ENCODE measurements around the gene PRLH. TPM values are rescaled to one million over a fixed set of nuclear protein-coding genes. Genes with fewer than 3 reads are reported as not detected.

Gene PRLH
- total and polyA plus RNA-seq, 2 of the 13 experiments (the other 11 are each of a cell fraction or from before 2014, with no cell fraction given): not detected

DNA sequence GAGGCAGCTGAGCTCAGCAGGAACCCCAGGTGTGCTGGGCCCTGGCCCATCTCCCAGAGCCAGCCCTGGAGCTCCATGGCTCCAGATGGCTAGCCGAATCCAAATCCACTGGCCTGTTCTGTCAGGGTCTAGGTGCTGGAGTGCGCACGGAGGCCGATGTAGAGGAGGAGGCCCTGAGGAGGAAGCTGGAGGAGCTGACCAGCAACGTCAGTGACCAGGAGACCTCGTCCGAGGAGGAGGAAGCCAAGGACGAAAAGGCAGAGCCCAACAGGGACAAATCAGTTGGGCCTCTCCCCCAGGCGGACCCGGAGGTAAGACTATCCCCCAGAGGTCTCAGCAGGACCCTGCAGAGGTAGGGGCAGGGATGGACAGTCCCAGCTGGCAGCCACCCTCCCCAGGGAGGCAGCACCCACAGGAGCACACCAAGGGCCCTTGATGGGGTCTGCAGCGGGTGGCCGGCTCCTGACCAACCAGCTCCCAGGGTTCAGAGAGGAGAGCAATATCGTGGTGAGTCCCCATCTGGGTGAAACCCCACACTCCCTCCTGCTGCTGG, 26.1 kb upstream of the PRLH start:
- Histone ChIP-seq H3K27me3 (ENCODE audit: control insufficient read depth in 1 of 2, insufficient read depth in 2 of 2, low read length in 2 of 2) (peaks cover 6 to 48% of the 10 kb centered on the region in 2 experiments; a peak in 4 of 5 replicates), H3K4me1 (ENCODE audit: insufficient read depth, low read length) (peaks cover 16% of the 10 kb centered on the region), H3K9ac (ENCODE audit: insufficient read depth, low read depth, low read length) (no peak overlapping the region), H3K36me3 (replicated peaks in 1 of 2; ENCODE audit: control insufficient read depth in 1 of 2, insufficient read depth in 2 of 2, low read length in 2 of 2) (no peaks in the 10 kb centered on the region), H3K79me2 (ENCODE audit: insufficient read depth, low read length) (no peaks in the 10 kb centered on the region), H3K9me3 (ENCODE audit: low read length) (no peaks in the 10 kb centered on the region), H3K4me3 (replicated peaks in 1 of 3; ENCODE audit: insufficient read depth in 1 of 3, low read depth in 2 of 3, low read length in 3 of 3) (no peak overlapping the region), H2AFZ (ENCODE audit: low read length) (no peak overlapping the region), H4K20me1 (ENCODE audit: insufficient read depth, low read length) (no peaks in the 10 kb centered on the region), H3K27ac (ENCODE audit: extremely low read length, insufficient read depth, low read length) (no peak overlapping the region), H3K4me2 (ENCODE audit: low read depth, low read length) (no peak overlapping the region)
- FAIRE-seq: no peak
- intact Hi-C loops (cut with micrococcal nuclease; ENCODE audit: unreplicated experiment): no loop called here
- 53% methylated on average over 11 of the region's 13 CpGs for WGBS (ENCODE audit: low lambda C conversion rate)
- ChIA-PET POLR2A (no interaction called here), CTCF (ENCODE audit: low intra/inter-chr PET ratio, low total read pairs) (no interaction called here)
- DNase-seq (ENCODE audit: low spot score): no peak
- ATAC-seq: no peak; the same call in 2 of the 3 replicates
- no TSS peak for BruUV-seq (replicated peaks)
- TF ChIP-seq, protein P1, sequence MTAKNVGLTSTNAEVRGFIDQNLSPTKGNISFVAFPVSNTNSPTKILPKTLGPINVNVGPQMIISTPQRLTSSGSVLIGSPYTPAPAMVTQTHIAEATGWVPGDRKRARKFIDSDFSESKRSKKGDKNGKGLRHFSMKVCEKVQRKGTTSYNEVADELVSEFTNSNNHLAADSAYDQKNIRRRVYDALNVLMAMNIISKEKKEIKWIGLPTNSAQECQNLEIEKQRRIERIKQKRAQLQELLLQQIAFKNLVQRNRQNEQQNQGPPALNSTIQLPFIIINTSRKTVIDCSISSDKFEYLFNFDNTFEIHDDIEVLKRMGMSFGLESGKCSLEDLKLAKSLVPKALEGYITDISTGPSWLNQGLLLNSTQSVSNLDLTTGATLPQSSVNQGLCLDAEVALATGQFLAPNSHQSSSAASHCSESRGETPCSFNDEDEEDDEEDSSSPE (CRISPR knock-in tag; IDR thresholded peaks at IDR 0.05): no peak
- TF ChIP-seq, protein P2, sequence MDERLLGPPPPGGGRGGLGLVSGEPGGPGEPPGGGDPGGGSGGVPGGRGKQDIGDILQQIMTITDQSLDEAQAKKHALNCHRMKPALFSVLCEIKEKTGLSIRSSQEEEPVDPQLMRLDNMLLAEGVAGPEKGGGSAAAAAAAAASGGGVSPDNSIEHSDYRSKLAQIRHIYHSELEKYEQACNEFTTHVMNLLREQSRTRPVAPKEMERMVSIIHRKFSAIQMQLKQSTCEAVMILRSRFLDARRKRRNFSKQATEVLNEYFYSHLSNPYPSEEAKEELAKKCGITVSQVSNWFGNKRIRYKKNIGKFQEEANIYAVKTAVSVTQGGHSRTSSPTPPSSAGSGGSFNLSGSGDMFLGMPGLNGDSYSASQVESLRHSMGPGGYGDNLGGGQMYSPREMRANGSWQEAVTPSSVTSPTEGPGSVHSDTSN (CRISPR knock-in tag; IDR thresholded peaks at IDR 0.05): no peak
- TF ChIP-seq RORA (CRISPR knock-in tag; IDR thresholded peaks at IDR 0.05) (no peak), MAZ (IDR thresholded peaks at IDR 0.05; ENCODE audit: borderline replicate concordance, low read depth, low read length) (no peak), MAZ (CRISPR knock-in tag; IDR thresholded peaks at IDR 0.05; ENCODE audit: low read depth) (no peak), JARID2 (CRISPR knock-in tag; IDR thresholded peaks at IDR 0.05; ENCODE audit: insufficient replicate concordance) (no peak), ZNF670 (CRISPR knock-in tag; IDR thresholded peaks at IDR 0.05; ENCODE audit: borderline replicate concordance) (no peak), MXI1 (IDR thresholded peaks at IDR 0.05; ENCODE audit: borderline replicate concordance, low read depth, low read length) (no peak), TMF1 (CRISPR knock-in tag; IDR thresholded peaks at IDR 0.05; ENCODE audit: low read depth) (no peak)
- TF ChIP-seq, protein P3, sequence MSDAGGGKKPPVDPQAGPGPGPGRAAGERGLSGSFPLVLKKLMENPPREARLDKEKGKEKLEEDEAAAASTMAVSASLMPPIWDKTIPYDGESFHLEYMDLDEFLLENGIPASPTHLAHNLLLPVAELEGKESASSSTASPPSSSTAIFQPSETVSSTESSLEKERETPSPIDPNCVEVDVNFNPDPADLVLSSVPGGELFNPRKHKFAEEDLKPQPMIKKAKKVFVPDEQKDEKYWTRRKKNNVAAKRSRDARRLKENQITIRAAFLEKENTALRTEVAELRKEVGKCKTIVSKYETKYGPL (CRISPR knock-in tag; IDR thresholded peaks at IDR 0.05): no peak
- in situ Hi-C loops (cut with HindIII; ENCODE audit: extremely low pct_ligation_motif_present, low pct_unique_long_range_greater_than_20kb): no loop called here
